ENCODE measurements around the gene OR8H2. TPM values are rescaled to one million over a fixed set of nuclear protein-coding genes. Genes with fewer than 3 reads are reported as not detected.
"Not testable (repeated sequence)": the region's sequence is repeated elsewhere in the genome, so short reads cannot be mapped to it uniquely, and the experiment has no call there.

Gene OR8H2, protein sequence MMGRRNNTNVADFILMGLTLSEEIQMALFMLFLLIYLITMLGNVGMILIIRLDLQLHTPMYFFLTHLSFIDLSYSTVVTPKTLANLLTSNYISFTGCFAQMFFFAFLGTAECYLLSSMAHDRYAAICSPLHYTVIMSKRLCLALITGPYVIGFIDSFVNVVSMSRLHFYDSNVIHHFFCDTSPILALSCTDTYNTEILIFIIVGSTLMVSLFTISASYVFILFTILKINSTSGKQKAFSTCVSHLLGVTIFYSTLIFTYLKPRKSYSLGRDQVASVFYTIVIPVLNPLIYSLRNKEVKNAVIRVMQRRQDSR
- not detected for total RNA-seq
- long read RNA-seq: 0 reads

DNA sequence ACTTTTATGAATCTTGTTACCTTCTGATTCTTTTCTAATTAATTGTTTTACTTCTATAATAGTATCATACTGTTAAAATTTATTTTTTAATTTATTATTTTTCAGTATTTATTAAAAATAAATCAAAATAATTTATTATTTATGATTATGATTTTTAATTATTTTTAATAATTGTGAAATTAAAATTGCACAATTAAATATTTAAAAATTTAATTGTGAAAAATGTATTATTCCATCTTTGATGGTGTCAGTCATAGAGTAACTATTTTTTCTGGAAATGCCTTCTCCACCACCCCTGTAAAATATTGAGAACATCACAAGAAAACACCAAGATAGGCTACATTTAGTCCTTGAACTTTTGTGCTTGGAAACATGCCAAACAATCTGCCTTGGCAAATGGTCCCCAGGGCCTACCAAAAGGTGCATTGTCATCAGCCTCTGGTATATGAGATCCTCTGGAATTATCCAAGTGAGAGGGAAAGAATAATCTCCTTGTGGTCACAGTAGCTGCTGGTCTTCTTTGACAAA lies at the start of gene OR8H2:
TSS of gene OR8H2 (plus strand) at position 478 of the 528 bp plus-strand sequence. CDS start 1,356 bp downstream, outside the sequence.
- no peak for DNase-seq (ENCODE audit: low spot score)
- intact Hi-C loops (cut with DNase I): no loop called here

DNA sequence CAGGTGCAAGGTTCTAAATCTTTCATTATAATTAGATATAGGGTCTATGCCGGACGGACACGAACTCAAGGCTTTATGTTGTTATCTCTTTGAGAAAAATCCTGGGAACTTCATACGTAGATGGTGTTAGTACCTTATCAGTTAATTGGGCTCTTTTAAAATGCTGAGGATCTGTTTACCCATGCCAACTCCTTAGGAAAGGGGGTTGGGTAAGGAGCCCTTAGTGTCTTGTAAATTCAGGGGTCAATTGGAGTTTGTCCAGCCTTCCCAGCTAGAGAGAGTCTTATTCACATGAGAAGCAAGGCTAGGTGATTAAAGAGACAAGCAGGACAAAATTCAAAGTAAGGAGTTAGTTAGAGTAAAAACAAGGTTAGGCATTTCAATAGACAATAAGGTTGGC lies 47.1 kb upstream of the OR8H2 start:
- DNase-seq (ENCODE audit: low spot score); intact Hi-C loops (cut with DNase I): not testable (repeated sequence)

DNA sequence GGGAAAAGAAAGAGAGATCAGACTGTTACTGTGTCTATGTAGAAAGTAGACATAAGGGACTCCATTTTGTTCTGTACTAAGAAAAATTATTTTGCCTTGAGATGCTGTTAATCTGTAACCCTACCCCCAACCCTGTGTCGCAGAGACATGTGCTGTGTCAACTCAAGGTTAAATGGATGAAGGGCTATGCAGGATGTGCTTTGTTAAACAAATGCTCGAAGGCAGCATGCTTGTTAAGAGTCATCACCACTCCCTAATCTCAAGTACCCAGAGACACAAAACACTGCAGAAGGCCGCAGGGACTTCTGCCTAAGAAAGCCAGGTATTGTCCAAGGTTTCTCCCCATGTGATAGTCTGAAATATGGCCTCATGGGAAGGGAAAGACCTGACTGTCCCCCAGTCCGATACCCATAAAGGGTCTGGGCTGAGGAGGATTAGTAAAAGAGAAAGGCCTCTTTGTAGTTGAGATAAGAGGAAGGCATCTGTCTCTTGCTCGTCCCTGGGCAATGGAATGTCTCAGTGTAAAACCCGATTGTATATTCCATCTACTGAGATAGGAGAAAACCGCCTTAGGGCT lies 45.7 kb upstream of the OR8H2 start:
- DNase-seq (ENCODE audit: low spot score); intact Hi-C loops (cut with DNase I): not testable (repeated sequence)

DNA sequence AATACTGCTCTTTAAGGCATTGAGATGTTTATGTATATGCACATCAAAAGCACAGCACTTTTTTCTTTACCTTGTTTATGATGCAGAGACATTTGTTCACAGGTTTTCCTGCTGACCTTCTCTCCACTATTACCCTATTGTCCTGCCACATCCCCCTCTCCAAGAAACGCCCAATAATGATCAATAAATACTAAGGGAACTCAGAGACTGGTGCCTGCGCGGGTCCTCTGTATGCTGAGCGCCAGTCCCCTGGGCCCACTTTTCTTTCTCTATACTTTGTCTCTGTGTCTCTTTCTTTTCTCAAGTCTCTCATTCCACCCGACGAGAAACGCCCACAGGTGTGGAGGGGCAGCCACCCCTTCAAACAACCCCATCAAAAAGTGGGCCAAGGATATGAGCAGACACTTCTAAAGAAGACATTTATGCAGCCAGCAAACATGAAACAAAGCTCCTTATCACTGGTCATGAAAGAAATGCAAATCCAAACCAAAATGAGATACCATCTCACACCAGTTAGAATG lies 45.2 kb upstream of the OR8H2 start:
- DNase-seq (ENCODE audit: low spot score); intact Hi-C loops (cut with DNase I): not testable (repeated sequence)

DNA sequence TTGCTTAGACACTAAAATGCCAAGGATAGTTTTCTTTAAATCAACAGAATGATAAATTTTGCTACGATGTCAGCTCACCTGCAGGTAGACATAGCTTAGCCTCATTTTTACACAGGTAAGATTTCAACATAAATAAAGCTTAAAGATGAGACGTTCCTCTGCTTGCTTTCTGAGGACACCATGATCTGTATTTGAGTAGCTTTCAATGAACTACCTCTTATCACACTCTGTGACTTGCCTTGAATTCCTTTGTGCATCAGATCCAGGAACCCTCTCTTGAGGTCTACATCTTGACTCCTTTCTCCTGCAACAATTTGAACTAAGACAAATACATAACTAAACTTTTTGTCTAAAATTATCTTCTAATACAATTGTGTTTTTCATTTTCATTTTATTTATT lies 36.5 kb upstream of the OR8H2 start:
- intact Hi-C loops (cut with DNase I): no loop called here
- no peak for DNase-seq (ENCODE audit: low spot score)

DNA sequence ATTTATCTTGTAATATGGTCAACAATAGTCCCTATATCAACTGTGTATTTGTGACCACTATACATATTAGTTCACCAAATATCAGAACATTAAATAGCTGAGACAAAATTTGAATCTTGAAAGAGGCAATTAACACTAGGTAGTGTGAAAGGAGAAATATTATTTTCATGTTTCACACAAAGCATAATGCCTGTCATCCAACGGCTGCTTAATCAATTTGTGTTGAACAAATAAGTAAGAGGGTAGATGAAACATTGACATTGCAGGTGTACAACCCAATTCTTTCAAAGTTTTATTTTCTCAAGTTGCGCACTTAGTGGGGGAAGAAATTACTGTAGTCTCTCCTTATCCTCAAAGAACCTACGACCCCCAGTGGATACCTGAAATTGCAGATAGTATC lies 13.8 kb upstream of the OR8H2 start:
- DNase-seq (ENCODE audit: low spot score): no peak
- intact Hi-C loops (cut with DNase I): no loop called here

DNA sequence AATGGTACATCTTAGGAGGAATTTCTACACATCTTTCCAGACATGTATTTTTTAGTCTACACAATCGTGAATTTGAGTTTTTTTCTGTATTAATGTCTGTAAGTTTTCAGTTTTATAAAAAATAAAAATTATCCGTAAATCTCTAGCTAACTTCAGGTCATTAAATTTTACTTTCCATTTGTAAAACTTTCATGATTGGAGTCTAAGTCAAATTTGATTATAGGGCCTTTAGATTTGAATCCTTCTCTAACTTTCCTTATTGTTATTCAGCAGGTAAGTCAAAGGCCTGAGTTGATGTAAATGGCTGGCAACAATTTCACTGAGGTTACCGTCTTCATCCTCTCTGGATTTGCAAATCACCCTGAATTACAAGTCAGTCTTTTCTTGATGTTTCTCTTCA lies 10.5 kb upstream of the OR8H2 start, which contains the start of gene OR8I2:
TSS of gene OR8I2 (plus strand) at position 301 of the 400 bp plus-strand sequence. CDS start at position 301, 0 bp downstream.
- intact Hi-C loops (cut with DNase I): no loop called here
- DNase-seq (ENCODE audit: low spot score): no peak

DNA sequence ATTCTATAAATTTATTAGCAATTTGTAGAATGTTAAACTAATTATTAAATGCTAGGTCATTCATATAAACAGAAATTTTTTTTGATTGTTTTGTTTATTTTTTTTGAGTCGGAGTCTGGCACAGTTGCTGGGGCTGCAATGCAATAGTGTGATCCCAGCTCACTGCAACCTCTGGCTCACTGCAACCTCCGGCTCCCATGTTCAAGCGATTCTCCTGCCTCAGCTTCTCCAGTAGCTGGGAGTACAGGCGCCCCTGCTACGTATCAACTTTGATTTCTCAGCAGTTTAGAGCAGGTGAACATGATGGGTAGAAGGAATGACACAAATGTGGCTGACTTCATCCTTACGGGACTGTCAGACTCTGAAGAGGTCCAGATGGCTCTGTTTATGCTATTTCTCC lies 18.6 kb downstream of the OR8H2 start, which contains the start of gene OR8H3:
TSS of gene OR8H3 (plus strand) at position 301 of the 400 bp plus-strand sequence. CDS start at position 301, 0 bp downstream.
- DNase-seq (ENCODE audit: low spot score): no peak

DNA sequence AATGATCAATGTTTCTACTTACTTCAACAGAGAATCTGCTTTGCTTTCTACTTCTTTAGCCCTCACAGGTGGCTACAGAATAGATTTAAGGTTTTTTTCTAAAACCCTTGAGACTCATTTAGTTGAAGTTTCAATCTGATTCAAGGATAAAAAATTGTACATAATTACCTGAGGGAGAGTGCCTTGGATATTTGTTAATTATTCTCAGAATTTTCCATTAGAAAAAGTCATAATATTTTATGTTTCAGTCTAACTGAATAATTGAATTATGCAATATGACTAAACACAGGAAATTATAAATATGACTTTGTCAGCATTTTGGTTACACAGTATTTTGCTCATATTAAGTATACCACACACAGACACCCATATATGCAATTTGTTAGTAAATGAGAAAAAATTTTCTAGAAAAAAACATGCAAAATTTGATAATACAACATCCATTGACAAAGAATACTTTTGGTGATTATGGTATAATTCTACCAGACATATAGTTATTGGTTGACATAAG lies 36.7 kb downstream of the OR8H2 start, which contains the start of gene OR8J3:
TSS of gene OR8J3 (minus strand) at position 51 of the 511 bp plus-strand sequence. CDS start 2,483 bp downstream, outside the sequence.
- intact Hi-C loops (cut with DNase I): no loop called here
- DNase-seq (ENCODE audit: low spot score): no peak

More for the DNA sequence above, 18.6 kb downstream of the OR8H2 start, which contains the start of gene OR8H3:
- intact Hi-C loops (cut with DNase I): no loop called here

DNA sequence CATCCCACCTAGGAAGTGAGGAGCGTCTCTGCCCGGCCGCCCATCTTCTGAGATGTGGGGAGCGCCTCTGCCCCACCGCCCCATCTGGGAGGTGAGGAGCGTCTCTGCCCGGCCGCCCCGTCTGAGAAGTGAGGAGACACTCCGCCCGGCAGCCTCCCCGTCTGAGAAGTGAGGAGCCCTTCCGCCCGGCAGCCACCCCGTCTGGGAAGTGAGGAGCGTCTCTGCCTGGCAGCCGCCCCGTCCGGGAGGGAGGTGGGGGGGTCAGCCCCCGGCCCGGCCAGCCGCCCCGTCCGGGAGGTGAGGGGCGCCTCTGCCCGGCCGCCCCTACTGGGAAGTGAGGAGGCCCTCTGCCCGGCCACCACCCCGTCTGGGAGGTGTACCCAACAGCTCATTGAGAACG lies 40.2 kb downstream of the OR8H2 start:
- DNase-seq (ENCODE audit: low spot score); intact Hi-C loops (cut with DNase I): not testable (repeated sequence)

DNA sequence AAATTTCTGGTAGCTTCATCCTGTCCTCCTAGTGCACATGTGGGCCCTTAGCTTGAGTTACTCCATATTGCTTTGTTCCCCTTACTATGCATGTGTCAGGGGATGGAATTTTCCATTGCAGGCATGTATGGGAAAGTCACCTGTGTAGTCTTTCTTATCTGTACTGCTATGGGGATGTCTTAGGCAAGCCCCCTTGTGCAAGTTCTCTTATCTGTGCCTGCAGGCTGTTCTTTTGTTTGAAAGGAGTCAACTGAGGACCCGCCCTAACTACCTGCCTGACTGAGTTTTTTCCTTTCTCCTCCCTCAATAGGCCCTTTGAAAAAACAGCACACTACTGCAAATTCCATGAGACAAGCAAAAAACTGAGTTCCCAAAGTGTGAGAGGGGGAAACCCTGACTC lies 47.9 kb downstream of the OR8H2 start:
- intact Hi-C loops (cut with DNase I): no loop called here
- no peak for DNase-seq (ENCODE audit: low spot score)

DNA sequence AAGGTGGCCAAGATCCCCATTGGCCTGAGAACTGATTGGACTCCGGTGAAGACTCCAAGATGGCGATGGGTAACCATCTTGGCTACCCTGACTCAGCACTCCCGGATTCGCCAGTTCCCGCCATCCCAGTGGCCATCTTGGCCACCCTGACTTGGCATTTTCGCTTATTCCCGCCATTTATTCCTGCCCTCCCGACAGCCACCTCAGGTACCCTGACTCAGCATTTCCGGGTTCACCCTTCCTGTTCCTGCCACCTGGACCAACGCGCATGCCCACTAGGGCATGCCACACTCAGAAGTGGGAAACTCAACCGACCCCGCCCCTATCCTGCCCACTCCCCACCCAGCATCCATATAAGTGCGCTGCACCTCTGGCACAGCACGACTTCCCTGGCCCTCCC lies 48.8 kb downstream of the OR8H2 start:
- no peak for DNase-seq (ENCODE audit: low spot score)
- intact Hi-C loops (cut with DNase I): no loop called here

Other genes with a start within 250 kb of the OR8H2 start
- not detected for gene TRIM51, start 220.4 kb upstream of the OR8H2 start, total RNA-seq
- not detected for gene OR5W2, start 189.1 kb upstream of the OR8H2 start, total RNA-seq
- not detected for gene OR5I1, start 167.3 kb upstream of the OR8H2 start, total RNA-seq
- not detected for gene OR10AG1, start 133.7 kb upstream of the OR8H2 start, total RNA-seq
- not detected for gene OR5F1, start 109.1 kb upstream of the OR8H2 start, total RNA-seq
- gene OR5AS1, start 76.0 kb upstream of the OR8H2 start, total RNA-seq: not detected
- gene OR8I2, start 10.4 kb upstream of the OR8H2 start, total RNA-seq: not detected
- not detected for gene OR8H3, start 18.7 kb downstream of the OR8H2 start, total RNA-seq
- gene OR8J3, start 36.5 kb downstream of the OR8H2 start, total RNA-seq: not detected
- gene OR8K5, start 56.6 kb downstream of the OR8H2 start, total RNA-seq: not detected
- not detected for gene OR5J2, start 72.9 kb downstream of the OR8H2 start, total RNA-seq
- not detected for gene OR5T2, start 130.6 kb downstream of the OR8H2 start, total RNA-seq
- gene OR5T3, start 148.6 kb downstream of the OR8H2 start, total RNA-seq: not detected
- not detected for gene OR5T1, start 170.5 kb downstream of the OR8H2 start, total RNA-seq
- not detected for gene OR8H1, start 188.6 kb downstream of the OR8H2 start, total RNA-seq
- gene OR8K3, start 211.5 kb downstream of the OR8H2 start, total RNA-seq: not detected
- gene OR8K1, start 242.4 kb downstream of the OR8H2 start, total RNA-seq: not detected

All from cardiac septum (tissue), 1 donor.